Mammary epithelial cell (primary cell): ENCODE measurements around the gene SDK1.

Source experiments
- EZH2 ChIP-seq: IDR thresholded peaks from 2 replicates; pipeline ENCODE4 v1.6.1; 2012; ENCODE audit warnings: low read length, inconsistent platforms, borderline replicate concordance
- TF ChIP-seq, protein P1 (sequence below), 2 donors: IDR thresholded peaks in 1 of 2; conservative IDR thresholded peaks in 1 of 2; 2 replicates each; pipeline ENCODE4 v1.5.1; 2011 to 2012; ENCODE audit warnings: inconsistent platforms in 2 of 2, low read length in 2 of 2, mild to moderate bottlenecking in 2 of 2, control low read depth in 1 of 2, low read depth in 1 of 2; ENCODE audit not compliant: insufficient read depth in 1 of 2; ENCODE audit errors: extremely low read depth in 1 of 2

- TF ChIP-seq, protein P1, sequence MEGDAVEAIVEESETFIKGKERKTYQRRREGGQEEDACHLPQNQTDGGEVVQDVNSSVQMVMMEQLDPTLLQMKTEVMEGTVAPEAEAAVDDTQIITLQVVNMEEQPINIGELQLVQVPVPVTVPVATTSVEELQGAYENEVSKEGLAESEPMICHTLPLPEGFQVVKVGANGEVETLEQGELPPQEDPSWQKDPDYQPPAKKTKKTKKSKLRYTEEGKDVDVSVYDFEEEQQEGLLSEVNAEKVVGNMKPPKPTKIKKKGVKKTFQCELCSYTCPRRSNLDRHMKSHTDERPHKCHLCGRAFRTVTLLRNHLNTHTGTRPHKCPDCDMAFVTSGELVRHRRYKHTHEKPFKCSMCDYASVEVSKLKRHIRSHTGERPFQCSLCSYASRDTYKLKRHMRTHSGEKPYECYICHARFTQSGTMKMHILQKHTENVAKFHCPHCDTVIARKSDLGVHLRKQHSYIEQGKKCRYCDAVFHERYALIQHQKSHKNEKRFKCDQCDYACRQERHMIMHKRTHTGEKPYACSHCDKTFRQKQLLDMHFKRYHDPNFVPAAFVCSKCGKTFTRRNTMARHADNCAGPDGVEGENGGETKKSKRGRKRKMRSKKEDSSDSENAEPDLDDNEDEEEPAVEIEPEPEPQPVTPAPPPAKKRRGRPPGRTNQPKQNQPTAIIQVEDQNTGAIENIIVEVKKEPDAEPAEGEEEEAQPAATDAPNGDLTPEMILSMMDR (conservative IDR thresholded peaks at IDR 0.05 in 1 of 2, IDR thresholded peaks at IDR 0.05 in 1 of 2; ENCODE audit: extremely low read depth in 1 of 2, insufficient read depth in 1 of 2, low read depth in 1 of 2, low read length in 2 of 2), result no peak
- no peak for TF ChIP-seq EZH2
These were observed 709.1 kb downstream of the SDK1 start for GRCh38 chr7:4010061-4010605.
